H1 (cell line): Measurements from ENCODE around the gene PPP4R3A. TPM values are rescaled to one million over a fixed set of nuclear protein-coding genes. Genes with fewer than 3 reads are reported as not detected.
"Not testable (repeated sequence)": the region's sequence is repeated elsewhere in the genome, so short reads cannot be mapped to it uniquely, and the experiment has no call there.

ENCODE experiments used
- CTCF ChIA-PET: fragments of 300-600 bp; sonication (Branson Sonifier 250); formaldehyde crosslinking; loops from one replicate; lab custom pipeline; 2021; ENCODE audit not compliant: partially characterized antibody; lab: Charles Lee
- POLR2A ChIA-PET: fragments of 300-600 bp; sonication (Branson Sonifier 250); formaldehyde crosslinking; loops from one replicate; lab custom pipeline; 2021; ENCODE audit warnings: inconsistent platforms; ENCODE audit not compliant: partially characterized antibody; lab: Charles Lee
- DNase-seq, 2 experiments: peaks; one replicate each; pipeline versions ENCODE4 v3.0.0 to v3.0.0-alpha.2; 2010 to 2022; ENCODE audit warnings: low spot score in 2 of 2, low read depth in 1 of 2, mixed read lengths in 1 of 2
- FAIRE-seq: peaks from 2 replicates; lab custom pipeline; 2011; peaks lifted over from hg19 to GRCh38; lab: Jason Lieb, UNC
- H2AFZ ChIP-seq: 2 replicates; pipeline ENCODE4 v1.8.1; 2012; ENCODE audit warnings: low read length, inconsistent platforms
- H2AK5ac ChIP-seq: 2 replicates; pipeline ENCODE4 v1.6.1; 2013; ENCODE audit warnings: low read depth, low read length
- H2BK120ac ChIP-seq: replicated peaks from 2 replicates; pipeline ENCODE3; 2013; ENCODE audit warnings: low read depth, low read length, inconsistent platforms
- H2BK12ac ChIP-seq: 2 replicates; pipeline ENCODE4 v1.6.1; 2013; ENCODE audit warnings: low read depth, low read length
- H2BK15ac ChIP-seq: 2 replicates; pipeline ENCODE4 v1.6.1; 2013; ENCODE audit warnings: low read length
- H2BK20ac ChIP-seq: 2 replicates; pipeline ENCODE4 v1.6.1; 2013; ENCODE audit warnings: low read length
- H2BK5ac ChIP-seq: 2 replicates; pipeline ENCODE4 v1.6.1; 2013; ENCODE audit warnings: low read depth, low read length
- H3K14ac ChIP-seq: 2 replicates; pipeline ENCODE4 v1.6.1; 2013; ENCODE audit warnings: inconsistent platforms; ENCODE audit not compliant: insufficient read length
- H3K18ac ChIP-seq: 2 replicates; pipeline ENCODE4 v1.6.1; 2013; ENCODE audit warnings: low read length; ENCODE audit errors: extremely low read depth
- H3K23ac ChIP-seq: 2 replicates; pipeline ENCODE4 v1.6.1; 2013; ENCODE audit warnings: inconsistent platforms; ENCODE audit not compliant: insufficient read length
- H3K23me2 ChIP-seq: 2 replicates; pipeline ENCODE4 v1.6.1; 2013; ENCODE audit warnings: low read depth, low read length
- H3K27ac ChIP-seq: 2 replicates; pipeline ENCODE4 v1.6.1; 2011; ENCODE audit warnings: low read depth, low read length, inconsistent platforms
- H3K27me3 ChIP-seq, 4 experiments: replicated peaks in 1 of 4; 1 replicate in 1 of 4; 2 replicates in 3 of 4; pipeline versions ENCODE4 v1.6.1 to v1.8.1; 2011 to 2013; ENCODE audit warnings: low read length in 3 of 4, mild to moderate bottlenecking in 3 of 4, inconsistent platforms in 2 of 4, mixed read lengths in 2 of 4, moderate library complexity in 1 of 4; ENCODE audit not compliant: control insufficient read depth in 3 of 4, insufficient read depth in 3 of 4; ENCODE audit errors: extremely low read depth in 1 of 4
- H3K36me3 ChIP-seq, 4 experiments: 2 replicates each; pipeline versions ENCODE4 v1.6.1 to v1.8.1; 2011 to 2013; ENCODE audit warnings: mild to moderate bottlenecking in 4 of 4, low read length in 3 of 4, moderate library complexity in 2 of 4, control low read depth in 1 of 4, inconsistent platforms in 1 of 4; ENCODE audit not compliant: insufficient read depth in 4 of 4, control insufficient read depth in 2 of 4
- H3K4ac ChIP-seq: replicated peaks from 2 replicates; pipeline ENCODE3; 2013; ENCODE audit warnings: low read length, low read depth, mixed read lengths, inconsistent platforms; ENCODE audit not compliant: insufficient read length
- H3K4me1 ChIP-seq, 4 experiments: replicated peaks in 1 of 4; 1 replicate in 1 of 4; 2 replicates in 3 of 4; pipeline versions ENCODE4 v1.6.1 to v1.8.1; 2011 to 2013; ENCODE audit warnings: low read length in 3 of 4, inconsistent platforms in 2 of 4, mixed read lengths in 1 of 4; ENCODE audit not compliant: insufficient read depth in 4 of 4, control insufficient read depth in 3 of 4
- H3K4me2 ChIP-seq, 2 experiments: 2 replicates each; pipeline versions ENCODE4 v1.6.1 to v1.8.1; 2011 to 2013; ENCODE audit warnings: low read depth in 2 of 2, low read length in 2 of 2, control low read depth in 1 of 2, inconsistent platforms in 1 of 2, mild to moderate bottlenecking in 1 of 2; ENCODE audit not compliant: insufficient read depth in 1 of 2
- H3K4me3 ChIP-seq, 4 experiments: fragments of 200-600, 300-600 bp in 1 of 4; sonication (generic), shearing (Covaris generic), sonication (Bioruptor Twin) in 1 of 4; 2 replicates each; pipeline versions ENCODE4 v1.5.1 to v1.8.1; 2011 to 2016; ENCODE audit warnings: low read length in 4 of 4, low read depth in 3 of 4, control low read depth in 2 of 4, inconsistent platforms in 2 of 4, mild to moderate bottlenecking in 2 of 4, mixed read lengths in 1 of 4, moderate library complexity in 1 of 4; ENCODE audit not compliant: insufficient read depth in 2 of 4; ENCODE audit errors: extremely low read depth in 1 of 4
- H3K56ac ChIP-seq: replicated peaks from 2 replicates; pipeline ENCODE3; 2013; ENCODE audit warnings: low read depth, mild to moderate bottlenecking, mixed read lengths, low read length, inconsistent platforms; ENCODE audit not compliant: insufficient read length
- H3K79me1 ChIP-seq: 2 replicates; pipeline ENCODE4 v1.6.1; 2013; ENCODE audit warnings: low read depth, low read length, control low read depth
- H3K79me2 ChIP-seq, 2 experiments: 2 replicates each; pipeline versions ENCODE4 v1.6.1 to v1.8.1; 2012 to 2013; ENCODE audit warnings: low read length in 2 of 2, mild to moderate bottlenecking in 2 of 2, inconsistent platforms in 1 of 2; ENCODE audit not compliant: insufficient read depth in 2 of 2, control insufficient read depth in 1 of 2
- H3K9ac ChIP-seq, 4 experiments: replicated peaks in 1 of 4; 1 replicate in 1 of 4; 2 replicates in 3 of 4; pipeline versions ENCODE4 v1.6.1 to v1.8.1; 2011 to 2013; ENCODE audit warnings: low read depth in 3 of 4, low read length in 3 of 4, control low read depth in 2 of 4, mild to moderate bottlenecking in 2 of 4, moderate library complexity in 2 of 4, inconsistent platforms in 1 of 4; ENCODE audit errors: extremely low read depth in 1 of 4
- H3K9me3 ChIP-seq, 2 experiments: 2 replicates each; pipeline versions ENCODE4 v1.6.1 to v1.8.1; 2012 to 2013; ENCODE audit warnings: mild to moderate bottlenecking in 2 of 2, moderate library complexity in 2 of 2, control low read depth in 1 of 2, inconsistent platforms in 1 of 2, low read depth in 1 of 2, low read length in 1 of 2, mixed read lengths in 1 of 2; ENCODE audit not compliant: insufficient read depth in 2 of 2
- H4K20me1 ChIP-seq, 2 experiments: replicated peaks in 1 of 2; 2 replicates each; pipeline versions ENCODE3 to v1.8.1; 2011 to 2013; ENCODE audit warnings: inconsistent platforms in 2 of 2, low read length in 2 of 2, mild to moderate bottlenecking in 1 of 2; ENCODE audit not compliant: insufficient read depth in 2 of 2, control insufficient read depth in 1 of 2
- H4K5ac ChIP-seq: 2 replicates; pipeline ENCODE4 v1.6.1; 2013; ENCODE audit warnings: low read length, low read depth, mixed read lengths, inconsistent platforms; ENCODE audit not compliant: insufficient read length
- H4K8ac ChIP-seq: 2 replicates; pipeline ENCODE4 v1.8.0; 2013; ENCODE audit warnings: mild to moderate bottlenecking, moderate library complexity, low read length, inconsistent platforms; ENCODE audit not compliant: insufficient read depth; ENCODE audit errors: extremely low read depth
- H4K91ac ChIP-seq: replicated peaks from 2 replicates; pipeline ENCODE3; 2013; ENCODE audit warnings: low read length, mixed read lengths, inconsistent platforms; ENCODE audit not compliant: insufficient read length
- WGBS, 2 experiments: shearing (Covaris generic) in 1 of 2; methylation state at CpG; one replicate each; pipeline versions ENCODE4 v1.1.6 to v1.1.7; 2013 to 2015; ENCODE audit warnings: low lambda C conversion rate in 2 of 2, mixed read lengths in 2 of 2, inconsistent platforms in 1 of 2, low coverage in 1 of 2, missing lambda C conversion rate in 1 of 2; ENCODE audit not compliant: insufficient replicate concordance in 2 of 2, insufficient coverage in 1 of 2, insufficient read length in 1 of 2; ENCODE audit errors: extremely low coverage in 1 of 2, missing lambda C conversion rate in 1 of 2; 5-methylcytosine and 5-hydroxymethylcytosine counted together
- polyA plus RNA-seq, 7 experiments: library from polyadenylated mRNA; depleted of rRNA in 3 of 7; stranded (reverse) in 5 of 7; unstranded in 2 of 7; fragments of >200 nt in 5 of 7; fragments of 200-250 nt in 2 of 7; gene quantifications; 1 replicate in 5 of 7; 2 replicates in 1 of 7; 4 replicates in 1 of 7; pipeline versions ENCODE4 v1.2.1 to v1.2.3, GENCODE V29; 2011 to 2013; ENCODE audit warnings: missing spikeins in 2 of 7, mixed read lengths in 2 of 7
- total RNA-seq: library from RNA; stranded (reverse); fragmentation: NEBNext Ultra II Directional; extraction: Animal tissue kit (Norgen Biotek cat#: 25700); gene quantifications from 2 replicates; pipeline ENCODE4 v1.2.1, GENCODE V29; 2021

The PPP4R3A gene
- total and polyA plus RNA-seq, 2 of the 8 experiments (the other 6 are each of a cell fraction or from before 2014, with no cell fraction given), result 31.7 to 122 TPM

GRCh38 chr14:91494392-91495065 lies 15.6 kb downstream of the PPP4R3A start:
- peaks cover 18 to 26% of the 10 kb centered on the region in 2 experiments for H4K20me1 ChIP-seq
- H2AFZ ChIP-seq, H3K4me2 ChIP-seq, H3K27ac ChIP-seq, H2BK5ac ChIP-seq, H3K27me3 ChIP-seq, H4K91ac ChIP-seq, H2BK12ac ChIP-seq, H3K18ac ChIP-seq, H4K5ac ChIP-seq, H3K9me3 ChIP-seq, H4K8ac ChIP-seq, H3K14ac ChIP-seq, H3K9ac ChIP-seq, FAIRE-seq, H3K23me2 ChIP-seq, H3K4me1 ChIP-seq, H3K4me3 ChIP-seq, H2AK5ac ChIP-seq, H3K23ac ChIP-seq, H3K56ac ChIP-seq, H3K79me1 ChIP-seq, H2BK20ac ChIP-seq, H2BK120ac ChIP-seq, DNase-seq, H3K4ac ChIP-seq, H2BK15ac ChIP-seq: not testable (repeated sequence)
- POLR2A ChIA-PET, result interaction anchor here (4.2 kb wide), 1 partner anchor 15 kb away, joined by 27 read pairs; the partner anchor contains the start of gene PPP4R3A
- CTCF ChIA-PET, result interaction anchor here (0.9 to 1.3 kb wide), 2 partner anchors 10 to 12 kb away, joined by 3 to 4 read pairs; no protein-coding TSS in a partner anchor
- peaks cover 0 to 17% (median 4%) of the 10 kb centered on the region in 4 experiments; a peak in 4 of 8 replicates for H3K36me3 ChIP-seq
- WGBS, 2 experiments, result 86% methylated on average over 8 of the region's 8 CpGs; no CpG with 5 or more reads in 1 of the 2 experiments
- H3K79me2 ChIP-seq, result peaks cover 37 to 96% of the 10 kb centered on the region in 2 experiments
